H1 (cell line): ENCODE data around the gene PSMA5. TPM values are rescaled to one million over a fixed set of nuclear protein-coding genes. Genes with fewer than 3 reads are reported as not detected.

ENCODE experiments used
- CHD1 ChIP-seq: IDR thresholded peaks from 2 replicates; pipeline ENCODE4 v1.6.1; 2012; ENCODE audit warnings: low read depth, low read length, improper control_type of control experiment
- CTBP2 ChIP-seq: IDR thresholded peaks from 2 replicates; pipeline ENCODE4 v1.7.0; 2011; ENCODE audit warnings: borderline replicate concordance, mild to moderate bottlenecking, moderate library complexity, mixed read lengths, low read length; ENCODE audit not compliant: insufficient read depth, insufficient read length
- JUND ChIP-seq: IDR thresholded peaks from 2 replicates; pipeline ENCODE4 v1.6.1; 2011; ENCODE audit warnings: mild to moderate bottlenecking, improper control_type of control experiment, low read length
- SIX5 ChIP-seq: IDR thresholded peaks from 2 replicates; pipeline ENCODE4 v1.6.1; 2011; ENCODE audit warnings: mild to moderate bottlenecking, low read depth, low read length
- TAF7 ChIP-seq: optimal IDR thresholded peaks from 2 replicates; pipeline ENCODE3; 2011; ENCODE audit warnings: low read depth, mild to moderate bottlenecking, inconsistent platforms, low read length, moderate library complexity, borderline replicate concordance
- TBP ChIP-seq: IDR thresholded peaks from 2 replicates; pipeline ENCODE4 v1.6.1; 2011; ENCODE audit warnings: low read depth, low read length, improper control_type of control experiment
- polyA plus RNA-seq, 7 experiments: library from polyadenylated mRNA; depleted of rRNA in 3 of 7; stranded (reverse) in 5 of 7; unstranded in 2 of 7; fragments of >200 nt in 5 of 7; fragments of 200-250 nt in 2 of 7; gene quantifications; 1 replicate in 5 of 7; 2 replicates in 1 of 7; 4 replicates in 1 of 7; pipeline versions ENCODE4 v1.2.1 to v1.2.3, GENCODE V29; 2011 to 2013; ENCODE audit warnings: missing spikeins in 2 of 7, mixed read lengths in 2 of 7
- total RNA-seq: library from RNA; stranded (reverse); fragmentation: NEBNext Ultra II Directional; extraction: Animal tissue kit (Norgen Biotek cat#: 25700); gene quantifications from 2 replicates; pipeline ENCODE4 v1.2.1, GENCODE V29; 2021

The PSMA5 gene
- total and polyA plus RNA-seq, 2 of the 8 experiments (the other 6 are each of a cell fraction or from before 2014, with no cell fraction given), result 140 to 166 TPM

DNA sequence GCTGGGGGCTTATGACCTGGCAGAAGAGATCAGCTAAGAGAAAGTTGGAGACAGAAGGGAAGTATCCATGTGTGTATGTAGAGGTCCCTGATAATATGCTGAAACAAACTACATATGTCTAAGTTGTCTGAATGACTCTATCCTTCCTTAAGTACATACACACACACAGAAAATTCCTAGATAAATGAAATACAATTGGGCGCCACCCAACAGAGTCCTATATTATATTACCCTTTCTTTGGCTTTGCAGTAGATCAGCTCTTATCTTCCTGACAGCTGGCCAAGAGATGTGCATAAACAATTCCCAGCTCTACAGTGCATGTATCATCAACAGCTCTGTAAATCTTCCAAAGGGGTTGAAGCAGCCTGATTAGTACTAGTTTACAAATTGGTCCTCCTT lies 68.6 kb downstream of the PSMA5 start (continued):
- no peak for TF ChIP-seq TBP
- no peak for TF ChIP-seq CTBP2
- TF ChIP-seq TAF7, result no peak
- TF ChIP-seq JUND, result no peak
- no peak for TF ChIP-seq SIX5
- no peak for TF ChIP-seq CHD1
- TF ChIP-seq, all 59 proteins: peak for 0
